Right lobe of liver (tissue), 4 donors: ENCODE results near the gene PHTF1.

Source experiments
- POLR2A ChIP-seq: fragments of 450-650 bp; IDR thresholded peaks from one replicate; pipeline ENCODE4 v1.6.1; 2017; ENCODE audit warnings: antibody characterized with exemption, mild to moderate bottlenecking
- TF ChIP-seq, protein P1 (sequence below), 4 donors: fragments of 200-600 bp in 3 of 4; fragments of 450-650 bp in 1 of 4; IDR thresholded peaks; one replicate each; pipeline versions ENCODE4 v1.5.1 to v1.8.0; 2016 to 2022; ENCODE audit warnings: antibody characterized with exemption in 4 of 4, mild to moderate bottlenecking in 2 of 4
- donor health status: DM: no; HTN: no; CAD: no.
- donor health status: DM: no; HTN: no; CAD: no.
- donor health status: DM: no; HTN: yes; CAD: no.

DNA sequence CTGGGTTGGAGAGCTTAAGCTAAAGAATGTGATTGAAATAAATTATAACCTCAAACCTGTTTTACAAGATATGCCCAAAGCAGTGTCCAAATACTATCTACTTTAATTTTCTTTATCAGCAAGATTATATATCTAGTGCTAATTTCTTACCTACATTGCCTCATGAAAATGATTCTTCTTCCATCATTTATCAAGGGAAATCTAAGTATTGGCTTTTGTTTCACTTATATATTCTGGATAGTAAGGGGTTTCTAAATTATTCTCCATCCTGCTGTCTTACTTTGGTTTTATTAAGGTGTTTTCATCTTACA is 81.2 kb downstream of the PHTF1 start:
- TF ChIP-seq, protein P1, sequence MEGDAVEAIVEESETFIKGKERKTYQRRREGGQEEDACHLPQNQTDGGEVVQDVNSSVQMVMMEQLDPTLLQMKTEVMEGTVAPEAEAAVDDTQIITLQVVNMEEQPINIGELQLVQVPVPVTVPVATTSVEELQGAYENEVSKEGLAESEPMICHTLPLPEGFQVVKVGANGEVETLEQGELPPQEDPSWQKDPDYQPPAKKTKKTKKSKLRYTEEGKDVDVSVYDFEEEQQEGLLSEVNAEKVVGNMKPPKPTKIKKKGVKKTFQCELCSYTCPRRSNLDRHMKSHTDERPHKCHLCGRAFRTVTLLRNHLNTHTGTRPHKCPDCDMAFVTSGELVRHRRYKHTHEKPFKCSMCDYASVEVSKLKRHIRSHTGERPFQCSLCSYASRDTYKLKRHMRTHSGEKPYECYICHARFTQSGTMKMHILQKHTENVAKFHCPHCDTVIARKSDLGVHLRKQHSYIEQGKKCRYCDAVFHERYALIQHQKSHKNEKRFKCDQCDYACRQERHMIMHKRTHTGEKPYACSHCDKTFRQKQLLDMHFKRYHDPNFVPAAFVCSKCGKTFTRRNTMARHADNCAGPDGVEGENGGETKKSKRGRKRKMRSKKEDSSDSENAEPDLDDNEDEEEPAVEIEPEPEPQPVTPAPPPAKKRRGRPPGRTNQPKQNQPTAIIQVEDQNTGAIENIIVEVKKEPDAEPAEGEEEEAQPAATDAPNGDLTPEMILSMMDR (IDR thresholded peaks at IDR 0.05): no peak
- no peak for TF ChIP-seq POLR2A
